Duodenal mucosa (tissue), 2 donors: ENCODE data around the gene TNKS2.

Experiments
- H3K27ac ChIP-seq: one replicate; pipeline ENCODE4 v1.7.0; 2013; ENCODE audit warnings: low read depth, low read length
- H3K27me3 ChIP-seq, 2 donors: one replicate each; pipeline ENCODE4 v1.7.0; 2013; ENCODE audit warnings: low read length in 2 of 2, control low read depth in 1 of 2; ENCODE audit not compliant: insufficient read depth in 2 of 2, control insufficient read depth in 1 of 2
- H3K36me3 ChIP-seq, 2 donors: one replicate each; pipeline ENCODE4 v1.7.0; 2013; ENCODE audit warnings: low read length in 2 of 2, control low read depth in 1 of 2; ENCODE audit not compliant: insufficient read depth in 2 of 2, control insufficient read depth in 1 of 2
- H3K4me1 ChIP-seq, 2 donors: one replicate each; pipeline ENCODE4 v1.7.0; 2013; ENCODE audit warnings: low read length in 2 of 2, control low read depth in 1 of 2; ENCODE audit not compliant: insufficient read depth in 2 of 2, control insufficient read depth in 1 of 2
- H3K4me3 ChIP-seq, 2 donors: one replicate each; pipeline ENCODE4 v1.7.0; 2013; ENCODE audit warnings: low read length in 2 of 2, low read depth in 1 of 2
- H3K9ac ChIP-seq, 2 donors: one replicate each; pipeline ENCODE4 v1.7.0; 2013; ENCODE audit warnings: low read length in 2 of 2, low read depth in 1 of 2
- H3K9me3 ChIP-seq, 2 donors: one replicate each; pipeline ENCODE4 v1.7.0; 2013; ENCODE audit warnings: low read length in 2 of 2, control low read depth in 1 of 2; ENCODE audit not compliant: control insufficient read depth in 1 of 2

TNKS2 gene

GRCh38 chr10:91907033-91907594 is 108.9 kb downstream of the TNKS2 start:
- Histone ChIP-seq H3K27ac (no peak overlapping the region), H3K4me3 (no peak overlapping the region), H3K4me1 (peaks cover 10 to 12% of the 10 kb centered on the region in 2 donors), H3K27me3 (no peaks in the 10 kb centered on the region), H3K9me3 (no peaks in the 10 kb centered on the region), H3K9ac (no peak overlapping the region), H3K36me3 (no peaks in the 10 kb centered on the region)

GRCh38 chr10:91907914-91908336 is 109.7 kb downstream of the TNKS2 start:
- H3K9ac ChIP-seq: peak overlapping the region; percentile 69 to 74
- no peak overlapping the region for H3K27ac ChIP-seq
- peaks cover 10 to 12% of the 10 kb centered on the region in 2 donors for H3K4me1 ChIP-seq
- no peaks in the 10 kb centered on the region for H3K9me3 ChIP-seq
- peak overlapping the region; percentile 81 to 88 for H3K4me3 ChIP-seq
- no peaks in the 10 kb centered on the region for H3K27me3 ChIP-seq
- no peaks in the 10 kb centered on the region for H3K36me3 ChIP-seq

GRCh38 chr10:91908337-91909116 is 110.3 kb downstream of the TNKS2 start:
- H3K27ac ChIP-seq: no peak overlapping the region
- no peaks in the 10 kb centered on the region for H3K36me3 ChIP-seq
- H3K9ac ChIP-seq: peak overlapping the region; percentile 69 to 74
- peak overlapping the region; percentile 81 to 88 for H3K4me3 ChIP-seq
- H3K4me1 ChIP-seq: peaks cover 10 to 12% of the 10 kb centered on the region in 2 donors
- H3K9me3 ChIP-seq: no peaks in the 10 kb centered on the region
- H3K27me3 ChIP-seq: no peaks in the 10 kb centered on the region

DNA sequence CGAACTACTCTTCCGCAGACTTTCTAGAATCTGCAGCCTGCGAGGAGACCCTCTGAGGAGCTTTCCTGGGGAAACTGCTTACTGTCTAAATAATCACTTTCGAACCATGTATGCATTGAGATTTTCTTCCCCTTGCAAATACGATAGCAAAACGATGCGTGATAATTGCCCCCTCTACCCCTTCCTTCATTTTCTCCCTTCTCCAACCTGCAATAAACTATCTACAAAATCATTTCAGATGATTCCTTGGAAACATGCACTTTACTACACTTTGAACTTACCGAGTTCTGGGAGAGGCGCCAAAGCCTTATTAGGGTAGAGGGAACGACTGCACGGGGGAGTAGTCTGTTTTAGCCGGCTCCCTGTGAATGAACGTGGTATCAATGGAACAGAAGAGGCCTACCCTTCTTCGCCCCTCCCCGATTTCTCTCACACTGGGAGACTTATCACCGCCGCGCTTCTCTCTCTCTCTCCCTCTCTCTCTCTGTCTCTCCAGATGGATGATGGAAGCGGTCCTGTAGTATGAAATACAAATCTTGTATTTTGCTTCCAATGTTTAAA is 111.0 kb downstream of the TNKS2 start, which contains the start of gene FGFBP3:
Gene FGFBP3, minus strand, starts transcription at position 370 of the 561 bp plus-strand sequence. CDS start 517 bp downstream, outside the sequence.
- Histone ChIP-seq H3K4me1 (peaks cover 10 to 12% of the 10 kb centered on the region in 2 donors), H3K9me3 (no peaks in the 10 kb centered on the region), H3K27me3 (no peaks in the 10 kb centered on the region), H3K9ac (peak within 1 kb of the TSS; percentile 69 to 74), H3K27ac (no peak within 1 kb of the TSS), H3K4me3 (peak within 1 kb of the TSS; percentile 81 to 88), H3K36me3 (no peaks in the 10 kb centered on the region)

DNA sequence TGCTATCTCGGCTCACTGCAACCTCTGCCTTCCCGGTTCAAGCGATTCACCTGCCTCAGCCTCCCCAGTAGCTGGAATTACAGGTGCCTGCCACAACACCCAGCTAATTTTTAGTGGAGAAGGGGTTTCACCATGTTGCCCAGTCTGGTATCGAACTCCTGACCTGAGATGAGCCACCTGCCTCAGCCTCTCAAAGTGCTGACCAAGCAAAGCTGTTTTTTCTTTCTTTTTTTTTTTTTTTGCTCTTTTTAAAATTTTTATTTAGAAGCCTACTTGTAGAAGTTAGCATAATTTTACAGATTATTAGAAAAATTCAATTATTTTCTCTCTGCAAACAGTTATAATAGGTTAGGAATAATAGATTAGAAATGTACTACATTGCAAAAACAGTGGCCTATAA is 112.2 kb downstream of the TNKS2 start:
- Histone ChIP-seq H3K9me3 (no peaks in the 10 kb centered on the region), H3K4me1 (peaks cover 10 to 12% of the 10 kb centered on the region in 2 donors), H3K4me3 (no peak overlapping the region), H3K27me3 (no peaks in the 10 kb centered on the region), H3K27ac (no peak overlapping the region), H3K9ac (no peak overlapping the region), H3K36me3 (no peaks in the 10 kb centered on the region)
